Measurements from ENCODE around the gene KCND2. TPM values are rescaled to one million over a fixed set of nuclear protein-coding genes. Genes with fewer than 3 reads are reported as not detected.

Gene KCND2
- polyA plus RNA-seq, 1 of the 3 experiments (the other 2 are of a cell fraction): not detected

DNA sequence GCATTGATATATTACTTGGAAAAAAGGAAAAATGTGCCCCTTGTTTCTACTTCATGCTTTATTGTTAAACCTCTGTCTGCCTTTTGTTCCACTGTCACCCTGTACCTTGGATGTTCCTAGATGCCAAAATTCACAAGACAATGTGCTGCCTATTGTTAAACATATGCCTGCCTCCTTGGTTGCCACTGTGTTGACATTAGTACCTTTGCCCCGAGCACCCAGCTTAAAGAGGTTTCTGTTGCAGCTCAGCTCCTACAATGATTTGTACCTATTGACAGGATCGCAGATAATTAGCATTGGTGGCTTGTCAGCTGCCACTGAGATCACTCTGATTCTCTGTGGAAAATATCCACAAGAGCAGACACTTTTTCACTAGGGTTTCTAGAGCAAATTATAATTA is 188.0 kb downstream of the KCND2 start:
- no peak for DNase-seq
- 2% methylated on average over 2 of the region's 2 CpGs for WGBS (ENCODE audit: low lambda C conversion rate)
- no peak overlapping the region for H3K9ac ChIP-seq
- 0 out of 2 replicates have a peak overlapping the region, but pooled peaks have one; percentile 1 for H2AFZ ChIP-seq (ENCODE audit: low read depth)
- H3K9me2 ChIP-seq: no peaks in the 10 kb centered on the region
- no peaks in the 10 kb centered on the region for H3K27me3 ChIP-seq (ENCODE audit: insufficient read depth)
- H3K4me3 ChIP-seq (ENCODE audit: low read depth in 2 of 2, low read length in 1 of 2): no peak overlapping the region
- TF ChIP-seq RAD21 (IDR thresholded peaks at IDR 0.05; ENCODE audit: low read length): no peak
- TF ChIP-seq, protein P1, sequence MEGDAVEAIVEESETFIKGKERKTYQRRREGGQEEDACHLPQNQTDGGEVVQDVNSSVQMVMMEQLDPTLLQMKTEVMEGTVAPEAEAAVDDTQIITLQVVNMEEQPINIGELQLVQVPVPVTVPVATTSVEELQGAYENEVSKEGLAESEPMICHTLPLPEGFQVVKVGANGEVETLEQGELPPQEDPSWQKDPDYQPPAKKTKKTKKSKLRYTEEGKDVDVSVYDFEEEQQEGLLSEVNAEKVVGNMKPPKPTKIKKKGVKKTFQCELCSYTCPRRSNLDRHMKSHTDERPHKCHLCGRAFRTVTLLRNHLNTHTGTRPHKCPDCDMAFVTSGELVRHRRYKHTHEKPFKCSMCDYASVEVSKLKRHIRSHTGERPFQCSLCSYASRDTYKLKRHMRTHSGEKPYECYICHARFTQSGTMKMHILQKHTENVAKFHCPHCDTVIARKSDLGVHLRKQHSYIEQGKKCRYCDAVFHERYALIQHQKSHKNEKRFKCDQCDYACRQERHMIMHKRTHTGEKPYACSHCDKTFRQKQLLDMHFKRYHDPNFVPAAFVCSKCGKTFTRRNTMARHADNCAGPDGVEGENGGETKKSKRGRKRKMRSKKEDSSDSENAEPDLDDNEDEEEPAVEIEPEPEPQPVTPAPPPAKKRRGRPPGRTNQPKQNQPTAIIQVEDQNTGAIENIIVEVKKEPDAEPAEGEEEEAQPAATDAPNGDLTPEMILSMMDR (IDR thresholded peaks at IDR 0.05): no peak
- no peak for TF ChIP-seq EZH2phosphoT487 (IDR thresholded peaks at IDR 0.05; ENCODE audit: borderline replicate concordance, low read depth)
- no peak for TF ChIP-seq TCF12 (IDR thresholded peaks at IDR 0.05)
- TF ChIP-seq RXRA (IDR thresholded peaks at IDR 0.05; ENCODE audit: borderline replicate concordance, low read depth): no peak
- TF ChIP-seq GATA2 (CRISPR knock-in tag; IDR thresholded peaks at IDR 0.05): no peak
- TF ChIP-seq TEAD4 (IDR thresholded peaks at IDR 0.05; ENCODE audit: borderline replicate concordance, insufficient read depth): no peak
- no peak for TF ChIP-seq MEF2A (IDR thresholded peaks at IDR 0.05; ENCODE audit: borderline replicate concordance, low read depth)
- TF ChIP-seq, protein P2, sequence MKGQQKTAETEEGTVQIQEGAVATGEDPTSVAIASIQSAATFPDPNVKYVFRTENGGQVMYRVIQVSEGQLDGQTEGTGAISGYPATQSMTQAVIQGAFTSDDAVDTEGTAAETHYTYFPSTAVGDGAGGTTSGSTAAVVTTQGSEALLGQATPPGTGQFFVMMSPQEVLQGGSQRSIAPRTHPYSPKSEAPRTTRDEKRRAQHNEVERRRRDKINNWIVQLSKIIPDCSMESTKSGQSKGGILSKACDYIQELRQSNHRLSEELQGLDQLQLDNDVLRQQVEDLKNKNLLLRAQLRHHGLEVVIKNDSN (IDR thresholded peaks at IDR 0.05; ENCODE audit: borderline replicate concordance, low read depth): no peak
- no peak for TF ChIP-seq FOXJ3 (CRISPR knock-in tag; IDR thresholded peaks at IDR 0.05)
- TF ChIP-seq YY1 (IDR thresholded peaks at IDR 0.05; ENCODE audit: low read depth): no peak
- TF ChIP-seq MXI1 (IDR thresholded peaks at IDR 0.05; ENCODE audit: low read depth, low read length): no peak
- no peak for TF ChIP-seq GABPA (IDR thresholded peaks at IDR 0.05; ENCODE audit: low read depth)
- no peak for TF ChIP-seq PBX3 (IDR thresholded peaks at IDR 0.05)
- TF ChIP-seq FOXM1 (IDR thresholded peaks at IDR 0.05; ENCODE audit: low read depth): no peak
- TF ChIP-seq EP300 (IDR thresholded peaks at IDR 0.05; ENCODE audit: borderline replicate concordance in 1 of 2, low read depth in 1 of 2, low read length in 1 of 2): no peak
- TF ChIP-seq CHD2 (IDR thresholded peaks at IDR 0.05; ENCODE audit: low read length, partially characterized antibody): no peak
- TF ChIP-seq, protein P3, sequence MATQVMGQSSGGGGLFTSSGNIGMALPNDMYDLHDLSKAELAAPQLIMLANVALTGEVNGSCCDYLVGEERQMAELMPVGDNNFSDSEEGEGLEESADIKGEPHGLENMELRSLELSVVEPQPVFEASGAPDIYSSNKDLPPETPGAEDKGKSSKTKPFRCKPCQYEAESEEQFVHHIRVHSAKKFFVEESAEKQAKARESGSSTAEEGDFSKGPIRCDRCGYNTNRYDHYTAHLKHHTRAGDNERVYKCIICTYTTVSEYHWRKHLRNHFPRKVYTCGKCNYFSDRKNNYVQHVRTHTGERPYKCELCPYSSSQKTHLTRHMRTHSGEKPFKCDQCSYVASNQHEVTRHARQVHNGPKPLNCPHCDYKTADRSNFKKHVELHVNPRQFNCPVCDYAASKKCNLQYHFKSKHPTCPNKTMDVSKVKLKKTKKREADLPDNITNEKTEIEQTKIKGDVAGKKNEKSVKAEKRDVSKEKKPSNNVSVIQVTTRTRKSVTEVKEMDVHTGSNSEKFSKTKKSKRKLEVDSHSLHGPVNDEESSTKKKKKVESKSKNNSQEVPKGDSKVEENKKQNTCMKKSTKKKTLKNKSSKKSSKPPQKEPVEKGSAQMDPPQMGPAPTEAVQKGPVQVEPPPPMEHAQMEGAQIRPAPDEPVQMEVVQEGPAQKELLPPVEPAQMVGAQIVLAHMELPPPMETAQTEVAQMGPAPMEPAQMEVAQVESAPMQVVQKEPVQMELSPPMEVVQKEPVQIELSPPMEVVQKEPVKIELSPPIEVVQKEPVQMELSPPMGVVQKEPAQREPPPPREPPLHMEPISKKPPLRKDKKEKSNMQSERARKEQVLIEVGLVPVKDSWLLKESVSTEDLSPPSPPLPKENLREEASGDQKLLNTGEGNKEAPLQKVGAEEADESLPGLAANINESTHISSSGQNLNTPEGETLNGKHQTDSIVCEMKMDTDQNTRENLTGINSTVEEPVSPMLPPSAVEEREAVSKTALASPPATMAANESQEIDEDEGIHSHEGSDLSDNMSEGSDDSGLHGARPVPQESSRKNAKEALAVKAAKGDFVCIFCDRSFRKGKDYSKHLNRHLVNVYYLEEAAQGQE (IDR thresholded peaks at IDR 0.05; ENCODE audit: low read depth, low read length): no peak
- TF ChIP-seq ELF1 (IDR thresholded peaks at IDR 0.05): no peak
- TF ChIP-seq POLR2AphosphoS5 (IDR thresholded peaks at IDR 0.05; ENCODE audit: low read depth, low read length): no peak
- no peaks in the 10 kb centered on the region for H3K79me2 ChIP-seq (ENCODE audit: insufficient read depth)
- no peak overlapping the region for H3K27ac ChIP-seq (ENCODE audit: low read depth in 2 of 2, low read length in 1 of 2)
- H3K36me3 ChIP-seq (replicated peaks in 1 of 2; ENCODE audit: control insufficient read depth in 1 of 2, insufficient read depth in 2 of 2, low read length in 1 of 2): no peaks in the 10 kb centered on the region
- ChIA-PET CTCF (interaction anchor here (0.7 kb wide), 1 partner anchor 98 kb away, joined by 3 read pairs; no protein-coding TSS in a partner anchor), POLR2A (no interaction called here)
- no peaks in the 10 kb centered on the region for H3K4me1 ChIP-seq (ENCODE audit: control insufficient read depth in 1 of 2, insufficient read depth in 2 of 2, low read depth in 1 of 2, low read length in 1 of 2)
- H3K4me2 ChIP-seq: no peak overlapping the region
- no peaks in the 10 kb centered on the region for H4K20me1 ChIP-seq (ENCODE audit: insufficient read depth)
- no peaks in the 10 kb centered on the region for H3F3A ChIP-seq (replicated peaks; ENCODE audit: insufficient read depth)
- no peaks in the 10 kb centered on the region for H3K9me3 ChIP-seq
